Retinal pigment epithelial cell (primary cell): Measurements from ENCODE around the gene UGCG.
"Not testable (repeated sequence)": the region's sequence is repeated elsewhere in the genome, so short reads cannot be mapped to it uniquely, and the experiment has no call there.

Experiments
- DNase-seq: peaks from one replicate; pipeline ENCODE4 v3.0.0-alpha.2; 2010; ENCODE audit warnings: low read depth
- H3K4me3 ChIP-seq: 2 replicates; pipeline ENCODE4 v1.5.1; 2011; ENCODE audit warnings: mild to moderate bottlenecking, low read length, control low read depth, moderate library complexity
- TF ChIP-seq, protein P1 (sequence below): conservative IDR thresholded peaks from 2 replicates; pipeline ENCODE4 v1.5.1; 2011; ENCODE audit warnings: low read depth, low read length, control low read depth, inconsistent platforms

Gene UGCG

DNA sequence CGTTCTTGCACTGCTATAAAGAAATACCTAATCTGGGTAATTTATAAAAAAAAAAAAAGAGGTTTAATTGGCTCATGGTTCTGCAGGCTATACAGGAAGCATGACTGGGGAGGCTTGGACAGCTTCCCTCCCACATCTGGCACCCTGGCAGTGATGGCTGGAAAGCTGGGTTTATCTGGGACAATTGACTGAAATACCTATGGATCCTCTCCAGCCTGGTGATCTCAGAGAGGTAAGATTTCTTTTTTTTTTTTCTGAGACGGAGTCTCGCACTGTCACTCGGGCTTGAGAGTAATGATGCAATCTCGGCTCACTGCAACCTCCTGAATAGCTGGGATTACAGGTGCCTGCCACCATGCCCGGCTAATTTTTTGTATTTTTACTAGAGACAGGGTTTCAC, 22.7 kb upstream of the UGCG start:
- no peak overlapping the region for H3K4me3 ChIP-seq
- TF ChIP-seq, protein P1, sequence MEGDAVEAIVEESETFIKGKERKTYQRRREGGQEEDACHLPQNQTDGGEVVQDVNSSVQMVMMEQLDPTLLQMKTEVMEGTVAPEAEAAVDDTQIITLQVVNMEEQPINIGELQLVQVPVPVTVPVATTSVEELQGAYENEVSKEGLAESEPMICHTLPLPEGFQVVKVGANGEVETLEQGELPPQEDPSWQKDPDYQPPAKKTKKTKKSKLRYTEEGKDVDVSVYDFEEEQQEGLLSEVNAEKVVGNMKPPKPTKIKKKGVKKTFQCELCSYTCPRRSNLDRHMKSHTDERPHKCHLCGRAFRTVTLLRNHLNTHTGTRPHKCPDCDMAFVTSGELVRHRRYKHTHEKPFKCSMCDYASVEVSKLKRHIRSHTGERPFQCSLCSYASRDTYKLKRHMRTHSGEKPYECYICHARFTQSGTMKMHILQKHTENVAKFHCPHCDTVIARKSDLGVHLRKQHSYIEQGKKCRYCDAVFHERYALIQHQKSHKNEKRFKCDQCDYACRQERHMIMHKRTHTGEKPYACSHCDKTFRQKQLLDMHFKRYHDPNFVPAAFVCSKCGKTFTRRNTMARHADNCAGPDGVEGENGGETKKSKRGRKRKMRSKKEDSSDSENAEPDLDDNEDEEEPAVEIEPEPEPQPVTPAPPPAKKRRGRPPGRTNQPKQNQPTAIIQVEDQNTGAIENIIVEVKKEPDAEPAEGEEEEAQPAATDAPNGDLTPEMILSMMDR = no peak

GRCh38 chr9:111874500-111874899, 22.1 kb upstream of the UGCG start:
- no peak for DNase-seq
- TF ChIP-seq, protein P1 = no peak
- no peak overlapping the region for H3K4me3 ChIP-seq

More for the DNA sequence above, 22.7 kb upstream of the UGCG start:
- no peak for DNase-seq

DNA sequence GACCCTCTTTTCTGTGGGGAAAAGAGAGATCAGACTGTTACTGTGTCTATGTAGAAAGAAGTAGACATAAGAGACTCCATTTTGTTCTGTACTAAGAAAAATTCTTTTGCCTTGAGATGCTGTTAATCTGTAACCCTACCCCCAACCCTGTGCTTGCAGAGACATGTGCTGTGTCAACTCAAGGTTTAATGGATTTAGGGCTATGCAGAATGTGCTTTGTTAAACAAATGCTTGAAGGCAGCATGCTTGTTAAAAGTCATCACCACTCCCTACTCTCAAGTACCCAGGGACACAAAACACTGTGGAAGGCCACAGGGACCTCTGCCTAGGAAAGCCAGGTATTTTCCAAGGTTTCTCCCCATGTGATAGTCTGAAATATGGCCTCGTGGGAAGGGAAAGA, 21.3 kb upstream of the UGCG start:
- not testable (repeated sequence) for DNase-seq, H3K4me3 ChIP-seq

GRCh38 chr9:111875691-111876090, 20.9 kb upstream of the UGCG start:
- H3K4me3 ChIP-seq, DNase-seq: not testable (repeated sequence)

DNA sequence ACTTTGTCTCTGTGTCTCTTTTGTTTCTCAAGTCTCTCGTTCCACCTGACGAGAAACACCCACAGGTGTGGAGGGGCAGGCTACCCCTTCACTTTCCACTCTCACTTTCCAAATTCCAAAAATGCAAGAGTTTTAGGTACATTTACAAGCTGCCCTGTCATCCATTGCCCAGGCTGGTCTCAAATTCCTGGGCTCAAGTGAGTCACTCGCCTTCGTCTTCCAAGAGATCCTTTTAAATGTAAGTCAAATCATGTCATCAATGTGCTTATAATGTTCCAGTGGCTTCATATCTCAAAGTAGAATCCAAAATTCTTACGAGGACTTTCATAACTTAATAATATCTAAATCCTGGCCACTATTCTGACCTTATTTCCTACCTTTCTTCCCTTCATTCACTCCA, 20.4 kb upstream of the UGCG start:
- TF ChIP-seq, protein P1 = no peak
- H3K4me3 ChIP-seq = no peak overlapping the region
- no peak for DNase-seq

DNA sequence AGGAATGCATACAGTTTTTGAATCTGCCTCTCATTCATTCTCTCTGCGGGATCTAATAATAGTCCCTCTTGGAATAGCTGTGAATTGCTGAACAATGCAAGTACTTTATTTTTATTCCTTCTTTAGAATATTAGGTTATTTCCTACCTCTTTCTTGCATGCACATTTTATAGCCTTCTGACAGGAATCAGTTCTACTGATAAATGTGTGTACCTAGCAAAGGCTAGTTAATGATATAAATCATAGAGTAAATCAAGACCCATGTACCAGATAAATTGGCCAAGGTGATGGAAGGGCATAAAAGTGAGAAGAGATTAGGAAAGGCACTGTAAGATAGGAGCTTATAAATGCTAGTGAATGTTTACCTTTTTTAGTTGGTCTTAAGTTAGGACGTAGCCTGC, 19.2 kb upstream of the UGCG start:
- TF ChIP-seq, protein P1 = no peak
- DNase-seq = no peak
- H3K4me3 ChIP-seq = no peak overlapping the region

GRCh38 chr9:111878946-111879345, 17.7 kb upstream of the UGCG start:
- TF ChIP-seq, protein P1 = no peak
- DNase-seq = no peak

GRCh38 chr9:111886983-111887718, 9.5 kb upstream of the UGCG start:
- no peak overlapping the region for H3K4me3 ChIP-seq

More at GRCh38 chr9:111878946-111879345, 17.7 kb upstream of the UGCG start:
- no peak overlapping the region for H3K4me3 ChIP-seq

More at GRCh38 chr9:111886983-111887718, 9.5 kb upstream of the UGCG start:
- TF ChIP-seq, protein P1 = no peak
- no peak for DNase-seq
